ENCODE measurements around the gene ZBED5.
"Not testable (repeated sequence)": the region's sequence is repeated elsewhere in the genome, so short reads cannot be mapped to it uniquely, and the experiment has no call there.

Gene ZBED5

DNA sequence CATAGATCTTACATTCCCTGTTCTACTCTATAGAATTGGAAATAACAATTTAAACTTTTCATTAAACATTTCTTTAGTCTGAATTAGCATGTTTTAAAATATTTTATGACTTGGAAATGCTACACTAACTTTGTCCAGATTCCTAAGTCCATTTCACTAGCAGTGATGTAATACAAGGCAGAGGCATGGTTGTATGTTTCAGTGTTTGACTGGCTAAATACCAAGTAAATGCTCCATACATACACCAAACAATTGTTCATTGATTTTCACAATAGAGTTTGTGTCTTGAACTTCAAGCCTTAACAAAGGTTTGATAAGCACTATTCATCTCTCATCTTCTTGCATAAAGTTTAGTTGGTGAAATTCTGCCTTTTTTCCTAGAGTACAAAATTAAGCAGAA is 13.5 kb downstream of the ZBED5 start:
- no peak for DNase-seq (ENCODE audit: low read depth in 1 of 2, low spot score in 1 of 2)

GRCh38 chr11:10838881-10839280 is 19.0 kb downstream of the ZBED5 start:
- no peak for DNase-seq (ENCODE audit: low read depth in 1 of 2, low spot score in 1 of 2)

DNA sequence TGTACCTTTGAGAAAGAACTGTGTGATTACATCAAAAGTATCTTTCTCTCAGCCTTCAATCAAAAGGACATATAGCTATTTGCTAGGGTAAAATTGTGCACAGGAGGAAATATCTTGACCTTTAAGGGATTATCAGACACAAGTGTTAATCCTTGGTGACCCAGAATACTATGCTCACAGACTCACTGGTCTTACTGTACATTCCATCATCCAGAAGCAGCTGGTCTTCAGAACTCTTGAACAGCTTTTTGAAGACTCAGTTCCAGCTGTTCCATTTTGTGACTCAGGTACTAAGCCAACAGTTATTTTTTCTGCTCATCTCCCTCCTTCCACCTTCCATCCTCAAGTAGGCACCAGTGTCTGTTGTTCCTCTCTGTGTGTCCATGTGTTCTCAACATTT is 19.8 kb downstream of the ZBED5 start:
- DNase-seq (ENCODE audit: low read depth in 1 of 2, low spot score in 1 of 2) = no peak

DNA sequence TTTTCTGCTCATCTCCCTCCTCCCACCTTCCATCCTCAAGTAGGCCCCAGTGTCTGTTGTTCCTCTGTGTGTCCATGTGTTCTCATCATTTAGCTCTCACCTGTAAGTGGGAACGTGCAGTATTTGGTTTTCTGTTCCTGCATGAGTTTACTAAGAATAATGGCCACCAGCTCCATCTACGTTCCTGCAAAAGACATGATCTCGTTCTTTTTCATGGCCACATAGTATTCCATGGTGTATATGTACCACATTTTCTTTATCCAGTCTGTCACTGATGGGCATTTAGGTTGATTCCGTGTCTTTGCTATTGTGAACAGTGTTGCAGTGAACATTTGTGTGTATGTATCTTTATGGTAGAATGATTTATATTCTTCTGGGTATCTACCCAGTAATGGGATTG is 21.0 kb downstream of the ZBED5 start:
- not testable (repeated sequence) for DNase-seq (ENCODE audit: low read depth in 1 of 2, low spot score in 1 of 2)

GRCh38 chr11:10829139-10829538 is 28.7 kb downstream of the ZBED5 start:
- no peak for DNase-seq (ENCODE audit: low read depth in 1 of 2, low spot score in 1 of 2)

- DNase-seq (ENCODE audit: low read depth in 1 of 2, low spot score in 1 of 2) = no peak
Measured at GRCh38 chr11:10828402-10828801, 29.5 kb downstream of the ZBED5 start.

- DNase-seq (ENCODE audit: low read depth in 1 of 2, low spot score in 1 of 2) = no peak
Measured at GRCh38 chr11:10824888-10825287, 33.0 kb downstream of the ZBED5 start.

DNA sequence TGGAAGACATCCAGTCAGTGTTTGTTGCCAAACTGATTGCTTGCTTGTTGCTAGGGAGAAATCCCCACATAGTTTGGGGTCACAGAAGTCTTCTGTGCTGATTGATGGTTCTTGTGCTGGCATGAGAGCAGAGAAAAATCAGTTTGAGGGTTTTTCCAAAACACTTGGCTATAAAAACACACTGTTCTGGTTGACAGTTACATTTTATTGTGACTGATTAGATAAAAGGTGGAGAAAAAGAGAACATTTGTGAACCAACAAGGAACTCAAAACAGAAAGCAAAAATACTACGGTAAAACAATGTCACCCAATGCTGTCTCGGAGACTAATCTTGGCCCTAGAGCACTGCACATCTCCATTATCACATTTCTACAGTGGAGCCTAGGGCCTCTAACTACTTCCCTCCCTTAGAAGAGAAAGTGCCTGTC is 34.7 kb downstream of the ZBED5 start:
- no peak for DNase-seq (ENCODE audit: low read depth in 1 of 2, low spot score in 1 of 2)

DNA sequence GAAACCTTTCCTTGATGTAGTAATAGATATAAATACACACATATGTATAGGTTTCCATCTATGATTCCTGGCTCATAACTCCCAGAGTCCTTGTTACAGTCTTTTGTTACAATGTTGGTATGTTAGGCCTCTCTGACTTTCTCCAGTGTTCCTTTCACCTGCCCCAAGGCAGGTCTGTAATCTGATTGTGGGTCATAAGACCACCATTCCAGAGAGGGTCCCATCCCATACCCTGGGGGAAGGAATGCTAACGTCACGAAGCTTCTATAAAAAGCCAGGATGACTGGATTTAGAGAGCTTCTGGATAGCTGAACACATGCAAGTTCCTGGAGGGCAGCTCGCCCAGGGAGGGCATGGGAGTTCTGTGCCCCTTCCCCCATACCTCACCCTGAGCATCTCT is 35.4 kb downstream of the ZBED5 start:
- not testable (repeated sequence) for DNase-seq (ENCODE audit: low read depth in 1 of 2, low spot score in 1 of 2)

DNA sequence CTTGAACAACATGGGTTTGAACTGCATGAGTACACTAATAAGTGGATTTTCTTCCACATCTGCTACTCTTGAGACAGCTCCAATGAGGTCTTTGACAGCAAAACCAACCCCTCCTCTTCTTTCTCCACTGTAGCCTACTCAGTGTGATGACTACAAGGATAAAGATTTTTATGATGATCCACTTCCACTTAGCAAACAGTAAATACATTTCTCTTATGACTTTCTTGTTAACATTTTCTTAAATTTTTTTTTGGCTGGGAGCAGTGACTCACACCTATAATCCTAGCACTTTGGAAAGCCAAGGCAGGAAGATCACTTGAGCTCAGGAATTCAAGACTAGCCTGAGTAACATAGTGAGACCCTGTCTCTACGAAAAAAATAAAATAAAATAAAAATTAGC is 39.3 kb downstream of the ZBED5 start:
- DNase-seq (ENCODE audit: low read depth in 1 of 2, low spot score in 1 of 2) = no peak

DNA sequence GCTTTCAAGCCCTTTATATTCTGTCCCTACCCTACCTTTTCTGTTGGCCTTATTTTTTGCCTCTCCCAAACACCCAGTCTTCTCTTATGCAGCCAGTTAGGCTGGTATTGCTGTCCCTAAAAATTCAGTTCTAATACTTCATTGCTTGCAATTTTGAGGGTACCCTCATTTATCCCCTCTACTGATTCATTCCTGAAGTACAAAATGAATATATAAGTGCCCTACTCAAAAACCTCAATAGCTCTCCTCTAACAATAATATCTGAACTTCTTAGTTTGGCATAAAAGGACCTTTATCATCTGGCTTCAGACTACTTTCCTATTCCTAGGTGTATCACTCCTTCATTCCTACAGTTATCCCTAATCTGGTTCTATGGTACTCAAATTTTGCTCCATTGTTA is 43.9 kb downstream of the ZBED5 start:
- DNase-seq (ENCODE audit: low read depth in 1 of 2, low spot score in 1 of 2) = no peak

DNA sequence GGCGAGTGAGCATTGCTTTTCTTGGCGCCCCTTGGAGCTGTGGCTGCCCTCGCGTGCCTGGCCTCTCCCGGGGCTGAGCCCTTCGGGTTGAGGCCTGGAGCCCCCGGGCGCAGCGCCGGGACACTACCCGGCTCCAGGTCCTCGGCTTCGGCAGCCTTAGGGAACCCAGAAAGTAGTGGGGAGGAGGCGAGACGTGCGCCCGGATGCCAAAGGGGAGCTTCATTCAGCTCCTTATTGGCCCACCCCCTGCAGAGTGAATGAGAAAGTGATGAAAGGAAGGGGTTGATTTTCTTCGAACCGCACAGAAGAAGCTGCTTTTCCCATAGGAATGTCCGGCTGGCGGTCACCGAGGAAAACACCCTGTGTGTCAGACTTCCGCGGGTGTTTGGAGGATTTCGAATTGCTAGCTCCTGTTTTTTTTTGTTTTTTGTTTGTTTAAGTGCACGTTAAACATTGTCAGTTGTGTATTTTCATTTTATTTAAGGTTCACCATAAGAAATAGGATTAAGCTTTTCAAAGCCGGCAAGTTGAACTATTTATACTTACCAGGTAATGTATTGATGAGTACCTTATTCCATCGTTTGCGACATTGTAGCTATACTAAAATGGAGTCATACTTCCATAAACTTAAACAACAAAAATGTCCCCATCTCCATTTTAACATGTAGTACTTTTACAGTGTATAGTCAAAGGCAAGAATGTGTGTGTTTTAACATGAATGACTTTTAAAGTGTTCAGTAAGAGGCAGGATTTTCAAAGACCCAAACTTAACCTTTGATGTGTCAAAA is 48.3 kb downstream of the ZBED5 start:
- peak in 1 of 2 donors; percentile 28 for DNase-seq (ENCODE audit: low read depth in 1 of 2, low spot score in 1 of 2)

DNA sequence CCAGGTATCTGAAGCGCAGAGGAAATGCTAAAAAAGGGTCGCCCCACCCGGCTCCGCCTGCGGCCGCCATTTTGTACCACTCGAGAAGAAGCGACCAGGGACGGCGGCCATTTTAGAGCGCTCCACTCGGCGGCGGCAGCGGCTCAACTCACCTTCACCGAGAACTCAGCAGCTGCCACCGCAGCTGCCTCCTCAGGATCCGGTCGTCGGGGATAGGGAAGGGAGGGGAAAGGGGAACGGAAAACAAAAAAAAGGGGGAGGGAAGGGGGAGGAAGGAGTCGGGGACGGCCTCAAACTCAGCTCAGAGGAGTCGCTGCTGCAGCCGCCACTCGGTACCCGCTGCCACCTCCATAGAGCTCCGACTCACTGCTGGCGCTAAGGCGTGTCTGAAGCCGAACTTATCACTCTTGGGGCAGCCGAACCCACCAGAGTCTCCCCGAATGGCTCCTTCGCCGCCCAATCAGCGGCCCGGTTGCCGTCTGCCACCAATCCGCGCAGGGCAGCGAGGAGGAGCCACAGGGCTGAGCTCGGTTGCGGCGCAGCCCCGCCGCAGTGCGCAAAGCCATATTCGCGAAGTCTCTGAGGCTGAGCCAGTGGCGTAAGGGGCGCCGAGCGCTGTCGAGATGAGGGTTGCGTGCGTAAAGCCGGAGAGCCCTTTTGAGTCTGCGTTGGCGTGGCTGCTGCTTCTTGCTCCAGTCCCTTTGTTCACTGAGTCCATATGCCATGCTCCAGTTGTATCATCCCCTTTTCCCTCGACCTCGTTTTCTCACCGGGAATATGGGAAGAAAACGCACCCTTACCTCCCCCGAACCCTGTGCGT is 49.1 kb downstream of the ZBED5 start, which contains the start of gene EIF4G2:
Gene EIF4G2, minus strand, starts transcription at position 374 of the 820 bp plus-strand sequence.
- peak; percentile 96 to 97 for DNase-seq (ENCODE audit: low read depth in 1 of 2, low spot score in 1 of 2)

DNA sequence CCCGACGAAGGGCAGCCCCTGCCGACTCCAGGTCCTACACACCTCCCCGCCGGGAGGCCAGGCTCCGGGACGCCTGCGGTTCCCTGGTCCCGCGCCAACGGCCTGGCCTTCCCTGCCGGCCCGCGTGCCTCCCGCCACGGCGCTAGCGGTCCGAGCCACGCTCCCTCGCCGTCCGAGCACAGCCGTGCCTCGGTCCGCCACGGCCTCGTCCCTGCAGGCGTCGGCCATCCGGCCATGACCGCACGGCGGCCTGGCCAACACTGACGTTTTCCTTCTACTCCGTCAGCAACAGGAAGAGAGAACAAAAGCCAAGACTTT is 49.7 kb downstream of the ZBED5 start:
- DNase-seq (ENCODE audit: low read depth in 1 of 2, low spot score in 1 of 2) = no peak

DNA sequence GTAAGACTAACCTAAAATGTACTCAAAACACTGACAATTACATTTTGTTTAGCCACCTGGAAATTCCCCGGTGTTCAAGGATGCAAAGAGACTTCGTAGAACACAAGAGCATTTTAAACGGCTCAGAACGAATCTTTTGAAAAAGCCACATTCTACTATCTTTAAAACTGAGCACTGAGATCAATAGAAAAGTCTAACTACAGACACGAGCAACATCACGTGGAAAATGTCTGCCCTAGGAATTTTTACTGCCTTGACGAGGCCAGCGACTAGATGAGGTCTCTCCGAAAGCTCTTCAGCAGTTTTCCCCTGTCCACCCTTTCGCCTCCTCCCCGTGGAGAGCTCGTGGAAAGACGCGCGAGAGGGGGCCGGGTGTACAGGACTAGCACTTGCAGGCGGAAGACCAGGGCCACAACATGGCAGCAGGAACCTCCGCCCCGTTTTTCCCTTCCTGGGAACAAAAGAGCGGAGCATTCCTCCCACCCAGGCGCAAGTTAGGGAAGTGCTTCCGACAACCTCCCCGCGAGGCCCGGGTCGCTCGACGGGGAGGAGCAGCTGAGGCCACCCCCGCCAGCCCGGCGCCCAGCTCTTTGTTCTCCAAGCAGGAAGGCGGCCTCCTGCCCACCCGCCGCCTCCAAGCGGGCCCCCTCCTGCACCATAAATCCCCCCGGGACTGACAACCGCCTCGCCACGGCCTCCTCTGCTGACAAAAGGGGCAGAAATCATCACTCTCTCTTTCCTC is 50.2 kb downstream of the ZBED5 start:
- DNase-seq (ENCODE audit: low read depth in 1 of 2, low spot score in 1 of 2) = peak; percentile 24 to 29

GRCh38 chr11:10806206-10806605 is 51.6 kb downstream of the ZBED5 start:
- DNase-seq (ENCODE audit: low read depth in 1 of 2, low spot score in 1 of 2) = no peak

DNA sequence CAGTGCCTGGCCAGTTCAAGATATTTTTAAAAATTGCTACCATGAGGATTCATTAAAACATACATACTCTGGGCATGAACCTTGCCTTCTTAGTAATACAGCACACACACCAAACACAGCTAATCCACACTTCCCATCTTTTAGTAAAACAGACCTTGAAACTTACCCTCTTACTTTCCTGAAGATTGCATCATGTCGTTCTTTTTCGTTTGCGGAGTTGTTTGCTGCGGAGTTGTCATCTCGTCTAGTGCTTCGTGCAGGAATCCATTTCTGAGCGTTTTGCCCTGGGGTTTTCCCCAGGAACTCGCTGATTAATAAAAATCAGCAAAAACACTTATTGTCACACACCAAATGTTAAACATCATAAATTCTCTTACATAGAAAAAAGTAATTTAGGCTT is 52.1 kb downstream of the ZBED5 start:
- DNase-seq (ENCODE audit: low read depth in 1 of 2, low spot score in 1 of 2) = no peak

GRCh38 chr11:10803676-10804075 is 54.2 kb downstream of the ZBED5 start:
- no peak for DNase-seq (ENCODE audit: low read depth in 1 of 2, low spot score in 1 of 2)
